KOPT-K1 (cell line): ENCODE data around the gene SMARCAD1.

Experiments
- H3K27ac ChIP-seq: fragments of 200-600 bp; sonication (generic); 2 replicates; pipeline ENCODE4 v1.5.1; 2016; ENCODE audit warnings: antibody characterized with exemption, mild to moderate bottlenecking, low read depth, low read length; ENCODE audit not compliant: poor library complexity, severe bottlenecking
- H3K36me3 ChIP-seq: fragments of 200-600 bp; sonication (generic); 2 replicates; pipeline ENCODE4 v1.5.1; 2017; ENCODE audit warnings: antibody characterized with exemption, mild to moderate bottlenecking, low read length, moderate library complexity; ENCODE audit not compliant: insufficient read depth
- H3K9me3 ChIP-seq: fragments of 200-600 bp; sonication (generic); 2 replicates; pipeline ENCODE4 v1.5.1; 2017; ENCODE audit warnings: antibody characterized with exemption, low read length, mild to moderate bottlenecking; ENCODE audit not compliant: insufficient read depth, poor library complexity, severe bottlenecking

Gene SMARCAD1

GRCh38 chr4:94207469-94208224 lies at the start of gene SMARCAD1:
SMARCAD1 (plus strand) TSS chr4:94207865; CDS start chr4:94208395, 530 bp downstream.
- Histone ChIP-seq H3K27ac (peak within 1 kb of the TSS; percentile 92), H3K36me3 (peaks cover 41% of the 10 kb centered on the region), H3K9me3 (no peaks in the 10 kb centered on the region)

GRCh38 chr4:94158883-94159282 lies 48.8 kb upstream of the SMARCAD1 start:
- Histone ChIP-seq H3K9me3 (no peaks in the 10 kb centered on the region), H3K36me3 (no peaks in the 10 kb centered on the region), H3K27ac (no peak overlapping the region)

- no peak overlapping the region for H3K27ac ChIP-seq
- no peaks in the 10 kb centered on the region for H3K36me3 ChIP-seq
- no peaks in the 10 kb centered on the region for H3K9me3 ChIP-seq
Measured at GRCh38 chr4:94159790-94160189, 47.9 kb upstream of the SMARCAD1 start.

- no peaks in the 10 kb centered on the region for H3K36me3 ChIP-seq
- H3K27ac ChIP-seq, result no peak overlapping the region
- H3K9me3 ChIP-seq, result no peaks in the 10 kb centered on the region
Measured at GRCh38 chr4:94160774-94161173, 46.9 kb upstream of the SMARCAD1 start.

- Histone ChIP-seq H3K27ac (no peak overlapping the region), H3K9me3 (no peaks in the 10 kb centered on the region), H3K36me3 (no peaks in the 10 kb centered on the region)
Measured at GRCh38 chr4:94165256-94165655, 42.4 kb upstream of the SMARCAD1 start.

- Histone ChIP-seq H3K36me3 (no peaks in the 10 kb centered on the region), H3K9me3 (no peaks in the 10 kb centered on the region), H3K27ac (no peak overlapping the region)
Measured at GRCh38 chr4:94168321-94168720, 39.3 kb upstream of the SMARCAD1 start.

GRCh38 chr4:94169803-94170372 lies 37.8 kb upstream of the SMARCAD1 start:
- H3K36me3 ChIP-seq, result no peaks in the 10 kb centered on the region
- no peak overlapping the region for H3K27ac ChIP-seq
- no peaks in the 10 kb centered on the region for H3K9me3 ChIP-seq

GRCh38 chr4:94171616-94172015 lies 36.0 kb upstream of the SMARCAD1 start:
- no peak overlapping the region for H3K27ac ChIP-seq
- H3K9me3 ChIP-seq, result no peaks in the 10 kb centered on the region
- H3K36me3 ChIP-seq, result no peaks in the 10 kb centered on the region

- Histone ChIP-seq H3K9me3 (no peaks in the 10 kb centered on the region), H3K36me3 (no peaks in the 10 kb centered on the region), H3K27ac (no peak overlapping the region)
Measured at GRCh38 chr4:94175553-94176261, 32.0 kb upstream of the SMARCAD1 start.

GRCh38 chr4:94177822-94178221 lies 29.8 kb upstream of the SMARCAD1 start:
- no peaks in the 10 kb centered on the region for H3K36me3 ChIP-seq
- H3K9me3 ChIP-seq, result no peaks in the 10 kb centered on the region
- no peak overlapping the region for H3K27ac ChIP-seq

- Histone ChIP-seq H3K9me3 (no peaks in the 10 kb centered on the region), H3K36me3 (no peaks in the 10 kb centered on the region), H3K27ac (no peak overlapping the region)
Measured at GRCh38 chr4:94181815-94182214, 25.9 kb upstream of the SMARCAD1 start.

- peaks cover 9% of the 10 kb centered on the region for H3K9me3 ChIP-seq
- H3K27ac ChIP-seq, result no peak overlapping the region
- H3K36me3 ChIP-seq, result no peaks in the 10 kb centered on the region
Measured at GRCh38 chr4:94202769-94203168, 4.9 kb upstream of the SMARCAD1 start.

- H3K9me3 ChIP-seq, result no peaks in the 10 kb centered on the region
- H3K36me3 ChIP-seq, result peaks cover 47% of the 10 kb centered on the region
- H3K27ac ChIP-seq, result peak overlapping the region; percentile 92
Measured at GRCh38 chr4:94208266-94208665, 601 bp downstream of the SMARCAD1 start.

GRCh38 chr4:94208918-94209317 lies 1.3 kb downstream of the SMARCAD1 start:
- H3K27ac ChIP-seq, result peak overlapping the region; percentile 92
- H3K9me3 ChIP-seq, result no peaks in the 10 kb centered on the region
- peaks cover 54% of the 10 kb centered on the region for H3K36me3 ChIP-seq

- peaks cover 83% of the 10 kb centered on the region for H3K36me3 ChIP-seq
- no peak overlapping the region for H3K27ac ChIP-seq
- H3K9me3 ChIP-seq, result no peaks in the 10 kb centered on the region
Measured at GRCh38 chr4:94211861-94212260, 4.2 kb downstream of the SMARCAD1 start.
